ENCODE data around the gene VPS39. TPM values are rescaled to one million over a fixed set of nuclear protein-coding genes. Genes with fewer than 3 reads are reported as not detected.
"Not testable (repeated sequence)": the region's sequence is repeated elsewhere in the genome, so short reads cannot be mapped to it uniquely, and the experiment has no call there.

VPS39 gene
- total RNA-seq, 4 donors from 2014 or later = 59.1 to 101 (median 73.1) TPM

- no peak overlapping the region for H3K27ac ChIP-seq
- H3K4me1 ChIP-seq = no peaks in the 10 kb centered on the region
- no peaks in the 10 kb centered on the region for H3K27me3 ChIP-seq
- no peak for DNase-seq
- H3K9me3 ChIP-seq = no peaks in the 10 kb centered on the region
- TF ChIP-seq, protein P1, sequence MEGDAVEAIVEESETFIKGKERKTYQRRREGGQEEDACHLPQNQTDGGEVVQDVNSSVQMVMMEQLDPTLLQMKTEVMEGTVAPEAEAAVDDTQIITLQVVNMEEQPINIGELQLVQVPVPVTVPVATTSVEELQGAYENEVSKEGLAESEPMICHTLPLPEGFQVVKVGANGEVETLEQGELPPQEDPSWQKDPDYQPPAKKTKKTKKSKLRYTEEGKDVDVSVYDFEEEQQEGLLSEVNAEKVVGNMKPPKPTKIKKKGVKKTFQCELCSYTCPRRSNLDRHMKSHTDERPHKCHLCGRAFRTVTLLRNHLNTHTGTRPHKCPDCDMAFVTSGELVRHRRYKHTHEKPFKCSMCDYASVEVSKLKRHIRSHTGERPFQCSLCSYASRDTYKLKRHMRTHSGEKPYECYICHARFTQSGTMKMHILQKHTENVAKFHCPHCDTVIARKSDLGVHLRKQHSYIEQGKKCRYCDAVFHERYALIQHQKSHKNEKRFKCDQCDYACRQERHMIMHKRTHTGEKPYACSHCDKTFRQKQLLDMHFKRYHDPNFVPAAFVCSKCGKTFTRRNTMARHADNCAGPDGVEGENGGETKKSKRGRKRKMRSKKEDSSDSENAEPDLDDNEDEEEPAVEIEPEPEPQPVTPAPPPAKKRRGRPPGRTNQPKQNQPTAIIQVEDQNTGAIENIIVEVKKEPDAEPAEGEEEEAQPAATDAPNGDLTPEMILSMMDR (IDR thresholded peaks at IDR 0.05) = no peak
- TF ChIP-seq POLR2A (IDR thresholded peaks at IDR 0.05) = no peak
- no peak overlapping the region for H3K4me3 ChIP-seq
- intact Hi-C loops (cut with DNase I; ENCODE audit: low total_unique reads) = no loop called here
- no peaks in the 10 kb centered on the region for H3K36me3 ChIP-seq
Observed at GRCh38 chr15:42232606-42233005, 24.5 kb upstream of the VPS39 start.

DNA sequence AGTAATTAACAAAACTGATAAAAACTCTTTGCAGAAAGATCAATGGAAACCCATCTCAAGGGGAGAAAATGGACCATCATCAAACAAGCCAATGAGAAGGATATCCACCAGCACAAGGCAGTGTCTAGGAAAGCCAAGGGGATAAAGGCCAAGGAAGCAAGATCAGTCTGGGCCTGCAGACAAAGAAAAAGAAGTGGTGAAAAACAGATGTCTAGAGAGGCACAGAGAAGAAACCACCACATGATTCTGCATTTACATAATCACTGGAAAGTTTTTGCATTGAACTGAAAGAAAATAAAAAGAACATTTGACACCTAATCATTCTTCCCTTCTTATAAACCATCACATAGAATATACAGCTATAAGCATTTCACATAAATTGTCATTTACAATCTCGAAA lies 23.0 kb upstream of the VPS39 start:
- Histone ChIP-seq H3K9me3 (no peaks in the 10 kb centered on the region), H3K27ac (no peak overlapping the region), H3K36me3 (no peaks in the 10 kb centered on the region), H3K4me3 (no peak overlapping the region), H3K27me3 (no peaks in the 10 kb centered on the region), H3K4me1 (no peaks in the 10 kb centered on the region)
- intact Hi-C loops (cut with DNase I; ENCODE audit: low total_unique reads) = no loop called here
- DNase-seq = no peak
- no peak for TF ChIP-seq POLR2A (IDR thresholded peaks at IDR 0.05)
- TF ChIP-seq, protein P1 (IDR thresholded peaks at IDR 0.05) = no peak

- intact Hi-C loops (cut with DNase I; ENCODE audit: low total_unique reads); H3K27me3 ChIP-seq; H3K36me3 ChIP-seq: not testable (repeated sequence)
Observed at GRCh38 chr15:42228981-42229380, 20.9 kb upstream of the VPS39 start.

GRCh38 chr15:42228036-42228435 lies 19.9 kb upstream of the VPS39 start:
- H3K9me3 ChIP-seq = no peaks in the 10 kb centered on the region
- H3K27me3 ChIP-seq = no peaks in the 10 kb centered on the region
- H3K36me3 ChIP-seq = no peaks in the 10 kb centered on the region
- no peaks in the 10 kb centered on the region for H3K4me1 ChIP-seq
- intact Hi-C loops (cut with DNase I; ENCODE audit: low total_unique reads) = no loop called here
- DNase-seq = no peak
- no peak overlapping the region for H3K27ac ChIP-seq
- TF ChIP-seq, protein P1 (IDR thresholded peaks at IDR 0.05) = no peak
- TF ChIP-seq POLR2A (IDR thresholded peaks at IDR 0.05) = no peak
- no peak overlapping the region for H3K4me3 ChIP-seq

More at GRCh38 chr15:42228981-42229380, 20.9 kb upstream of the VPS39 start:
- DNase-seq, H3K4me1 ChIP-seq, H3K9me3 ChIP-seq, H3K27ac ChIP-seq, H3K4me3 ChIP-seq: not testable (repeated sequence)

DNA sequence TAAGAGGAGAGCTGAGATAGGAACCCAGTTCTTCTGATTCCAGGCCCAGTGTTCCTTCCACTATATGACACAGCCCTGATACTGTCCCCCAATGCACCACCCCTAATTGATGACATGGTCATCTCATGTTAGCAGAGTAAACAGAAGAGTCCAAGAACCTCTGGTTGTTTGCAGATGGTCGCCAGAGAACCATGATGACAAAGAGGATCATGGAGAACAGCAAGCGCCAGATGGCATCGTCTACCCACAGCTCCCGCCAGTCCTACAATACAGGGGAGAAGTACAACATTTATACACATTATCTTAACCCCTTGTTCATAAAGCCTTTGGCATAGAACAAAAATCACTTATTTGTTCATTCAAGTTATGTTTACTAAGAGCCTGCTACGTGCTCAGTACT lies 18.5 kb upstream of the VPS39 start:
- Histone ChIP-seq H3K4me3 (no peak overlapping the region), H3K27ac (no peak overlapping the region), H3K9me3 (no peaks in the 10 kb centered on the region), H3K36me3 (no peaks in the 10 kb centered on the region), H3K4me1 (no peaks in the 10 kb centered on the region), H3K27me3 (no peaks in the 10 kb centered on the region)
- no peak for DNase-seq
- intact Hi-C loops (cut with DNase I; ENCODE audit: low total_unique reads) = no loop called here
- TF ChIP-seq POLR2A (IDR thresholded peaks at IDR 0.05) = no peak
- TF ChIP-seq, protein P1 (IDR thresholded peaks at IDR 0.05) = no peak

DNA sequence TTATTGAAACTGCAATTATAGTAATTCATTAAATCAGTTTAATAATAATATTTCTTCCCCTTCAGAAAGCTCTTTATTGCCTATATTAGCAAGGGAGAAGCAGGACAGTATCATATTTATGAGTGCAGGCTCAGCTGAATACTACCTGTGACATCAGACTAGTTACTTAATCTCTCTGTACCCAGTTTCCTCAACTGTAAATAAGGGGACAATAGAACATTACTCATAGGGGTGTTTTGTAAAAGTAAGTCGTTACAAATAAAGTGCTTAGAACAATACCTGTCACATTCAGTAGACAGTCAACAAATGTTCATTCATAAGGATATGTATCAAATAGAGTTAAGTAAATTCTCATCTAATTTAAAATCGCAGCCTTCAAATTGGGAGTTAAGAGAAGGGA lies 12.1 kb upstream of the VPS39 start:
- TF ChIP-seq POLR2A (IDR thresholded peaks at IDR 0.05) = no peak
- TF ChIP-seq, protein P1 (IDR thresholded peaks at IDR 0.05) = no peak
- Histone ChIP-seq H3K27ac (no peak overlapping the region), H3K36me3 (no peaks in the 10 kb centered on the region), H3K4me3 (no peak overlapping the region), H3K9me3 (no peaks in the 10 kb centered on the region), H3K4me1 (no peaks in the 10 kb centered on the region), H3K27me3 (no peaks in the 10 kb centered on the region)
- no peak for DNase-seq
- intact Hi-C loops (cut with DNase I; ENCODE audit: low total_unique reads) = no loop called here

Measured in uterus (tissue), 4 donors.